Ishikawa (cell line): ENCODE data around the gene MAN2B2.

Source experiments
- CEBPB ChIP-seq: IDR thresholded peaks from 2 replicates; pipeline ENCODE4 v1.6.1; 2012
- CREB1 ChIP-seq: IDR thresholded peaks from 2 replicates; pipeline ENCODE4 v1.6.1; 2012; ENCODE audit warnings: low read depth
- EGR1 ChIP-seq: IDR thresholded peaks from 2 replicates; pipeline ENCODE4 v1.6.1; 2012
- EP300 ChIP-seq: IDR thresholded peaks from 2 replicates; pipeline ENCODE4 v1.6.1; 2012; ENCODE audit warnings: borderline replicate concordance
- FOXM1 ChIP-seq: IDR thresholded peaks from 2 replicates; pipeline ENCODE4 v1.6.1; 2012; ENCODE audit warnings: low read depth, borderline replicate concordance
- MAX ChIP-seq: IDR thresholded peaks from 2 replicates; pipeline ENCODE4 v1.6.1; 2012
- NFIC ChIP-seq: IDR thresholded peaks from 2 replicates; pipeline ENCODE4 v1.6.1; 2012
- RAD21 ChIP-seq: IDR thresholded peaks from 2 replicates; pipeline ENCODE4 v1.6.1; 2012; ENCODE audit warnings: low read depth
- REST ChIP-seq: IDR thresholded peaks from 2 replicates; pipeline ENCODE4 v1.6.1; 2012; ENCODE audit warnings: low read depth, mild to moderate bottlenecking
- TAF1 ChIP-seq: IDR thresholded peaks from 2 replicates; pipeline ENCODE4 v1.6.1; 2012; ENCODE audit warnings: low read depth, mild to moderate bottlenecking
- TCF12 ChIP-seq: IDR thresholded peaks from 2 replicates; pipeline ENCODE4 v1.6.1; 2012; ENCODE audit warnings: low read depth
- TEAD4 ChIP-seq: IDR thresholded peaks from 2 replicates; pipeline ENCODE4 v1.6.1; 2012
- USF1 ChIP-seq: IDR thresholded peaks from 2 replicates; pipeline ENCODE4 v1.6.1; 2012
- YY1 ChIP-seq: IDR thresholded peaks from 2 replicates; pipeline ENCODE4 v1.6.1; 2012; ENCODE audit warnings: low read depth
- ZBTB7A ChIP-seq: IDR thresholded peaks from 2 replicates; pipeline ENCODE4 v1.6.1; 2012; ENCODE audit warnings: low read depth

Gene MAN2B2

DNA sequence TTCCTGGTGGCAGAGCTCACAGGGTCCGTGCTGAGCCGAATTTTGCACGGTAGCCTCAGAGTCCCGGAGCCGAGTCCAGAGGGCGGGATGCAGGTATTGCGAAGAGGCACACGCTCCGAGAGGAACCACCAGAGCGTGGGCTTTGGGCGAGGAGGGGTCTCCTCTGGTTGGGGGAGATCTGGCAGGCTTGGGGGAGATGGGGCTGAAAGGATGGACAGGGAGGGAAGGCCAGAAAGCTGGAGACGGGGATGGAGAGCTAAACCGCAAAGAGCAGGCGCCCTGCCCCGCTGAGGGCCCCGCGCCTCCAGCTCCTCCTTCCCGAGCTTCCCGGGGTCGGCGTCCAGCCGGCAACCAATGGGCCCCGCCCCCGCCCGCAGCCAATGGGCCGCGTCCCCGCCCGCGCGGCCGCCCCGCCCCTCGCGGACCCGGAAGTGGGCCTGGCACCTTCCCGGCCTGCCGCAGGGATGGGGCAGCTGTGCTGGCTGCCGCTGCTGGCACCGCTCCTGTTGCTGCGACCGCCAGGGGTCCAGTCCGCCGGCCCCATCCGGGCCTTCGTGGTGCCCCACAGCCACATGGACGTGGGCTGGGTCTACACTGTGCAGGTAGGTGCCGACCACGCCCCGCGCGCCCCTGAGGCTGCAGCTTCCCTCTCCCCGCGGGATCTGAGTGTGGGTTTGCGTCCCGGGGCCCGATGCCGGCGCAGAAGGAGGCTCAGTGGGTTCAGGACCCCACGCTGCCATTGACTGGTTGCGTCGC, at the start of gene MAN2B2:
Gene MAN2B2, plus strand, starts transcription at position 443 of the 756 bp plus-strand sequence. Its CDS starts 22 bp downstream, at position 465.
- TF ChIP-seq TCF12 (no peak), NFIC (peak; percentile 56), YY1 (peak; percentile 50; the same call in 1 of the 2 replicates), EGR1 (no peak), MAX (no peak), TAF1 (peak; percentile 54; the same call in 1 of the 2 replicates), EP300 (no peak), REST (no peak), TEAD4 (no peak), CREB1 (no peak), RAD21 (no peak)

DNA sequence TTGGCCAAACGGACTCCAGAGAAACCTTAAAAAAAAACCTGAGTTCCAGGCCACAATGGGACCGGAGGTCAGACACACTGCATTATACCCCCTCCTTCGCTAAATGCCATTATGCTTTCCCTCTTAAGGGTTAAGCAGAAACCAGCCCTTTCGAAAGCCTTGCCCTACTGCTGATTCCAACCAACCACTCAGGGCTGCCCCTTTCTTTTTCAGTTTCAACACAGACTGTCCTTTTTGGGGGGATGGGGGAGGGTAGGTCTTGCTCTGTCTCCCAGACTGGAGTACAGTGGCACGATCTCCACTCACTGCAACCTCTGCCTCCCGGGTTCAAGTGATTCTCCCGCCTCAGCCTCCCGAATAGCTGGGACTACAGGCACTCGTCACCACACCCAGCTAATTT, 49.5 kb upstream of the MAN2B2 start:
- TF ChIP-seq TAF1 (no peak), ZBTB7A (no peak), TEAD4 (no peak), CEBPB (no peak), EP300 (no peak), YY1 (no peak), RAD21 (no peak), EGR1 (no peak), FOXM1 (no peak), USF1 (no peak), TCF12 (no peak), CREB1 (no peak)

GRCh38 chr4:6526156-6526555, 48.8 kb upstream of the MAN2B2 start:
- TF ChIP-seq NFIC (no peak), FOXM1 (no peak), MAX (no peak), RAD21 (no peak), TEAD4 (no peak), ZBTB7A (no peak), TCF12 (no peak), TAF1 (no peak), EGR1 (no peak), EP300 (no peak), CREB1 (no peak), USF1 (no peak)

GRCh38 chr4:6526671-6527091, 48.3 kb upstream of the MAN2B2 start:
- TF ChIP-seq REST (no peak), TAF1 (no peak), TEAD4 (no peak), MAX (no peak), ZBTB7A (no peak), EGR1 (no peak), CEBPB (no peak), FOXM1 (no peak)

DNA sequence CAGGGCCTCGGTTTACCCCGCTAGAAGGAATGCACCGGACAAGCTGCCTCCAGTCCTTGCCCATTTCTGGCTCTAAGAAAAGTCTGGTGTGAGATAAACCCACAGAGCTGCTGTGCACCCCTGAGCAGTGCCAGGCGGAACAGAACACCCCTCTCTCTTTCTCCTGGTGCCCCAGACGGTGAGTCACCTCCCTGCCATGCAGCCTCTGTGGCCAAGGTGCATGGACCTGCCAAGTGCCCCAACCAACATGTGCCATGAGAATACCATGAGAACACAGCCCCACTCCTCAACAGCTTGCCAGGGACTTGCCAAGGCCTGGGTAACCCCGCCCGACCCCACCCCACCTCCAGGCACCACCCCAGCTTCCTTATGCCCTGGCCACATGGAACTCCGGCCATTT, 47.7 kb upstream of the MAN2B2 start:
- TF ChIP-seq RAD21 (no peak), REST (no peak), ZBTB7A (no peak), NFIC (no peak), MAX (no peak), TCF12 (no peak), EGR1 (no peak), FOXM1 (no peak), YY1 (no peak), CREB1 (no peak)
